ENCODE data around the gene TLK1. TPM values are rescaled to one million over a fixed set of nuclear protein-coding genes. Genes with fewer than 3 reads are reported as not detected.

TLK1 gene
- total and polyA plus RNA-seq, 10 of the 15 experiments (the other 5 are each of a cell fraction or from before 2014, with no cell fraction given): 25.1 to 126 (median 57.3) TPM

GRCh38 chr2:171158036-171158789 is 2.5 kb downstream of the TLK1 start:
- ATAC-seq: peak; percentile 6
- peaks cover 12% of the 10 kb centered on the region for H4K20me1 ChIP-seq (ENCODE audit: control insufficient read depth, insufficient read depth)

More at GRCh38 chr2:171158036-171158789, 2.5 kb downstream of the TLK1 start:
- RAD21 ChIA-PET (ENCODE audit: unreplicated experiment): interaction anchor here (0.7 to 10.2 kb wide), 26 partner anchors 8 to 258 kb away, joined by 3 to 102 read pairs (median 5); partner anchors contain the start of gene GORASP2
- in situ Hi-C loops (cut with MboI): loop anchor here (5.0 kb wide), 1 partner anchor 259 kb away; no protein-coding TSS in a partner anchor
- TF ChIP-seq NFYB (IDR thresholded peaks at IDR 0.05; ENCODE audit: insufficient read depth, low read depth, low read length): no peak
- peak; percentile 14; the same call in 1 of the 2 replicates for TF ChIP-seq MLLT1 (IDR thresholded peaks at IDR 0.05)
- TF ChIP-seq ZNF24 (IDR thresholded peaks at IDR 0.05): peak; percentile 98
- TF ChIP-seq FOXM1 (IDR thresholded peaks at IDR 0.05; ENCODE audit: low read depth, low read length): 0 out of 2 replicates have a peak, but pooled peaks have one; percentile 24
- no peak for TF ChIP-seq JUNB (IDR thresholded peaks at IDR 0.05)
- POLR2A ChIA-PET: interaction anchor here (0.8 to 11.0 kb wide), 13 partner anchors 11 to 275 kb away, joined by 3 to 143 read pairs (median 6); partner anchors contain the start of genes DCAF17 and METTL8
- Histone ChIP-seq H3K9me3 (replicated peaks; ENCODE audit: control insufficient read depth, insufficient read depth, low read length) (no peaks in the 10 kb centered on the region), H2AFZ (ENCODE audit: control insufficient read depth, low read depth, low read length) (no peak overlapping the region), H3K4me3 (peak overlapping the region; percentile 90), H3K36me3 (ENCODE audit: control insufficient read depth in 2 of 2, insufficient read depth in 2 of 2, low read length in 1 of 2) (no peaks in the 10 kb centered on the region), H3K9ac (ENCODE audit: control insufficient read depth, insufficient read depth, low read length) (peak overlapping the region; percentile 98), H3K79me2 (ENCODE audit: control insufficient read depth, insufficient read depth, low read length) (peaks cover 89% of the 10 kb centered on the region), H3K27me3 (replicated peaks in 1 of 2; ENCODE audit: control insufficient read depth in 2 of 2, insufficient read depth in 2 of 2, low read length in 1 of 2) (no peaks in the 10 kb centered on the region), H3K27ac (ENCODE audit: control insufficient read depth, insufficient read depth) (peak overlapping the region; percentile 96), H3K4me2 (ENCODE audit: control insufficient read depth, insufficient read depth) (peak overlapping the region; percentile 87), H3K4me1 (ENCODE audit: control insufficient read depth, insufficient read depth, low read length) (peaks cover 24% of the 10 kb centered on the region)
- FAIRE-seq (no peak), DNase-seq (ENCODE audit: low read depth, low spot score) (no peak)
- CTCF ChIA-PET: interaction anchor here (0.6 to 11.1 kb wide), 24 partner anchors 11 to 278 kb away, joined by 3 to 92 read pairs (median 4); no protein-coding TSS in a partner anchor
- SMC1A ChIA-PET (ENCODE audit: uncharacterized antibody, unreplicated experiment): interaction anchor here (0.7 to 14.6 kb wide), 37 partner anchors 8 to 318 kb away, joined by 3 to 236 read pairs (median 4); partner anchors contain the start of genes DCAF17 and METTL8
- 4% methylated on average over 9 of the region's 9 CpGs for WGBS (ENCODE audit: insufficient coverage, insufficient replicate concordance, low lambda C conversion rate, missing lambda C conversion rate)
- intact Hi-C loops (cut with micrococcal nuclease; ENCODE audit: unreplicated experiment): loop anchor here (1.0 to 10.0 kb wide), 5 partner anchors 71 to 367 kb away; partner anchors contain the start of genes CYBRD1, DCAF17 and METTL8
- BruUV-seq (replicated peaks): no TSS peak
